ENCODE data around the gene SND1.
"Not testable (repeated sequence)": the region's sequence is repeated elsewhere in the genome, so short reads cannot be mapped to it uniquely, and the experiment has no call there.

SND1 gene

DNA sequence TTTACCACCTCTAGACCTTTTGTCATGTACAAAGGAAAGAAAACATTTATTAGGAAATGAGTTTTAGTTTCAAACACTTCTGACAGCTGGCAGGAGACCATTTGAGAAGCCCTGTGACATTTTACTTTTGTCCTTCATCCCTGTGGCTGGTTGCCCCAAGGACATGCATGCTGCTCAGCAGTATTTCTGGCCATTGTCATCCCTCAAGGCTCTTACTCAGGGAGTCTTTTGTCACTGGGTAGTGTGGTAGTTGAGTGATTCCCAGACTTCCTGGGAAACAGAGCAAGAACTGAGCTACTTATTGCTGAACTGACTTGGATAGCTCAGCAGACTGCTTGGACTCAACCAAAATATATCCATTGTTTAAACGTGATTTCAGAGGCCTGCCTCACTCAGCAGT is 236.4 kb downstream of the SND1 start:
- no peak for DNase-seq (ENCODE audit: low read depth in 2 of 2)

GRCh38 chr7:127888825-127889224 is 236.8 kb downstream of the SND1 start:
- no peak for DNase-seq (ENCODE audit: low read depth in 2 of 2)

DNA sequence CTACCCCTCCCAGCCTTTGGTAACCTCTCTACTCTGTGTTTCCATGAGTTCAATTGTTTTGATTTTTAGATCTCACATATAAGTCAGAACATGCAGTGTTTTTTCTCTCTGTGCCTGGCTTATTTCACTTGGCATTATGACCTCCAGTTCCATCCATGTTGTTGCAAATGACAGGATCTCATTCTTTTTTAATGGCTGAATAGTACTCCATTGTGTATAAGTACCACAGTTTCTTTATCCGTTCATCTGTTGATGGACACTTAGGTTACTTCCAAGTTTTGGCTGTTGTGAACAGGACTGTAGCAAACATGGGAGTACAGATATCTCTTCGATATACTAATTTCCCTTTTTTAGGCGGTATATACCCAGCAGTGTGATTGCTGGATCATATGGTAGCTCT is 237.7 kb downstream of the SND1 start:
- DNase-seq (ENCODE audit: low read depth in 2 of 2), result no peak

GRCh38 chr7:127890726-127891125 is 238.7 kb downstream of the SND1 start:
- no peak for DNase-seq (ENCODE audit: low read depth in 2 of 2)

DNA sequence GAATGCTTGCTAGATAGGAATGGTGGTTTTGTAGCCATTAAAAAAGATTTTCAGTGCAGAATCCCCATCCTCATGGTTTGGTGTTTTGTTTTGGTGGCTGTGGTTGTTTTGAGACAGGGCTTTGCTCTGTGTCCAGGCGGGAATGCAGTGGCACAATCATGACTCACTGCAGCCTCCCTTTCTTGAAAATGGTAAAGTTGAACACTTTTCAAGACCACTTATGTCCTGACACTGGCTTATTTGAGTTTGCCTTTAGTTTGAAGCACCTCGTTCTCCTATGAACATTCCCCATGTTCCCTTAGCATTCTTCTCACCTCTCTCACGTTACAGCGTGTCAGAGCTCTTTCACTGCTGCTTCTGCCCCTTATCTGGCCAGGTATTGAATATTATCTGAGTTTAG is 239.2 kb downstream of the SND1 start:
- no peak for DNase-seq (ENCODE audit: low read depth in 2 of 2)

- DNase-seq (ENCODE audit: low read depth in 2 of 2), result no peak
Measured at GRCh38 chr7:127891854-127892438, 240.0 kb downstream of the SND1 start.

GRCh38 chr7:127892488-127893314 is 240.7 kb downstream of the SND1 start:
- no peak for DNase-seq (ENCODE audit: low read depth in 2 of 2)

DNA sequence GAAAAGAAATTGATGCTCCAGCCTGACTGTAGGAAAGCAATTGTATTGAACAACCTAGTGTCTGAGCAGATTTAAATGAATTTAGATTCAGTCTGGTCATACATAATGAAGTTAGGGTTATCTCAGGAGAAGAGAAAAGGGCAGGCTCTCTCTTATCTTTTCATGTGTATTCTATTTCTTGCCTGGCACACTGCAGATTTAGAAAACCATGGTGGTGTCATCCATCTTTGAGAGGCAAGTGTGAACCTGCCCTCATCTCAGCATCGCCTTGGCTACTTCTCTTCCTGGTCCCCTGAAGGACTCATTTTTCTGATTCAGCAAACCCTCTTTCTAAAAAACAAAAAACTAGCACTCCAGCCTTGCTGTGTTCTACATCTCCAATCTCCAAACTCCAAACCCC is 241.6 kb downstream of the SND1 start:
- no peak for DNase-seq (ENCODE audit: low read depth in 2 of 2)

DNA sequence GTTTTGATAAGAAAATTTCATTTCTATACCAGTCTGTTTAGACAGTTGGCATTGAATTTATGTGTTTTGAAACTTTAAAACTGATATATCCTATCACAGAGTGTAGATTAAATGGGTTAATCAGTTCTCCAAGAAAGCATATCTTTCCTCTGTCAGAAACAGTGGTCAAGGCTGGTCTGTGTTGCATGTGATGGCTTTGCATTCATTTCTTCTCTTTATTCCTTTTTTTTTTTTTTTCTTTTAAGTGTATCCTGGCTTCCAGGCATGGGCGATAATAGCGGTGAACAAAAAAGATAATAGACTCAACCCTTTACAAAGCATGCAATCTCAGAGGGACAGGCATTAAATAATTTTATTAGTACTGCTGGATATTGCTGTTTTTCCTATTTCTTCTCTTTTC is 242.6 kb downstream of the SND1 start:
- DNase-seq (ENCODE audit: low read depth in 2 of 2), result no peak

DNA sequence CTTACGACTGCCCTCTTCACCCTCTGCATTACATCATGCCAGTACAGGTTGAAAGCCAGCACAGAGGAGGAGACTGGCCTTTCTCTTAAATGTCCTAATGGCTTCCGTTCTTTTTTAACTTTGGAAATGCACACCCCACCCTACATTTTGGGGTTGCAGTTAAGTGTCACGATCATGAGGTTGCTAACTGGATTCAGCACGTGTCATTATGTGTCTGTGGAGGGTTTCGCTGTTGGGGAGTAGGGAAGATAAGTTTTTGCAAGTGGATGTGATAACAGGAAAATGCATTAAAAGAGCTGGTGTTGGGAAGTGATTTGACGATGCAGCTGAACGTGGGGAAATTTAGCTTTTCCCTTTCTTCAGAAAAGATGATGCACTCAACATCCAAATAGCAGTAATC is 243.4 kb downstream of the SND1 start:
- DNase-seq (ENCODE audit: low read depth in 2 of 2), result no peak

DNA sequence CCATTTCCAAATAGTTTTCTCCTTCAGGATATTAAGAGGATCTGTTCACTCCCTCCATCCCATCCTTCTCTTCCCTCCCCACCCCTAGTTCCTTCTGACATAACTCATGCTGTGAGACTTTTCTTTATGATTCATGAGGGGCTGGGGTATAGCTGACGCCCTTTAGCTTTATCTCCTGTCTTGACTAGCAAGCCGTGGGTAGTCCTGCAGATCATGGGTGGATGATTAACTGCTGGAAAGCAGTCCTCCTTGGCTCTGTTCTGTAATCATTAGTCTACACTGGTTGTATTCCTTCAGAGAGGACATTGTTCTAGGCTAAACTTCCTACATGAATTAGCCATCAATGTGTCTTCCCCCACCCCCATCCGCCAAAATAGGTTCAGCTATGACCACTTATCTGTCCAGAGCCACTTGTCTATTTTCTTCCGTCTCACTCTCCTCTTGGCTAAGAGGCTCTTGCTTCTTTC is 243.9 kb downstream of the SND1 start:
- DNase-seq (ENCODE audit: low read depth in 2 of 2), result no peak

GRCh38 chr7:127896659-127897058 is 244.7 kb downstream of the SND1 start:
- no peak for DNase-seq (ENCODE audit: low read depth in 2 of 2)

- no peak for DNase-seq (ENCODE audit: low read depth in 2 of 2)
Measured at GRCh38 chr7:127897704-127898454, 245.9 kb downstream of the SND1 start.

DNA sequence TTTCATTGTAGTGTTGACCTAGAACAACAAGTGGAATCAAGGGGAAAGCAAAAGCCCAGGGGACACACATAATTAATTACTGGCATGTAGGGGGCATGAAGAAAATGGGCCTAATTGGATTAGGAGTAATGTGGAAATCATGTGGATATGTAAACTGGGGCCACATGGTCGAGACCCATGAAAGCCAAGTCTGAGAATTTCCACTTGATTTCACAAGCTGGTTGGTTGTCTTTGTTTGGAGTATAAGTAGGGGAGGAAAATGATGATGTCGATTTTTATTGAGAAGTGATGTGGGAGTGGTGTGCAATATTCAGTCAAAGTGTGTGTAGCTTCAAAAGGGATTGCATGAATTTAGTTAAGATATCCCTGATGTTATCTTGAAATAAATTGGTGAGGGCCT is 247.4 kb downstream of the SND1 start:
- DNase-seq (ENCODE audit: low read depth in 2 of 2), result no peak

- no peak for DNase-seq (ENCODE audit: low read depth in 2 of 2)
Measured at GRCh38 chr7:127900141-127900540, 248.1 kb downstream of the SND1 start.

DNA sequence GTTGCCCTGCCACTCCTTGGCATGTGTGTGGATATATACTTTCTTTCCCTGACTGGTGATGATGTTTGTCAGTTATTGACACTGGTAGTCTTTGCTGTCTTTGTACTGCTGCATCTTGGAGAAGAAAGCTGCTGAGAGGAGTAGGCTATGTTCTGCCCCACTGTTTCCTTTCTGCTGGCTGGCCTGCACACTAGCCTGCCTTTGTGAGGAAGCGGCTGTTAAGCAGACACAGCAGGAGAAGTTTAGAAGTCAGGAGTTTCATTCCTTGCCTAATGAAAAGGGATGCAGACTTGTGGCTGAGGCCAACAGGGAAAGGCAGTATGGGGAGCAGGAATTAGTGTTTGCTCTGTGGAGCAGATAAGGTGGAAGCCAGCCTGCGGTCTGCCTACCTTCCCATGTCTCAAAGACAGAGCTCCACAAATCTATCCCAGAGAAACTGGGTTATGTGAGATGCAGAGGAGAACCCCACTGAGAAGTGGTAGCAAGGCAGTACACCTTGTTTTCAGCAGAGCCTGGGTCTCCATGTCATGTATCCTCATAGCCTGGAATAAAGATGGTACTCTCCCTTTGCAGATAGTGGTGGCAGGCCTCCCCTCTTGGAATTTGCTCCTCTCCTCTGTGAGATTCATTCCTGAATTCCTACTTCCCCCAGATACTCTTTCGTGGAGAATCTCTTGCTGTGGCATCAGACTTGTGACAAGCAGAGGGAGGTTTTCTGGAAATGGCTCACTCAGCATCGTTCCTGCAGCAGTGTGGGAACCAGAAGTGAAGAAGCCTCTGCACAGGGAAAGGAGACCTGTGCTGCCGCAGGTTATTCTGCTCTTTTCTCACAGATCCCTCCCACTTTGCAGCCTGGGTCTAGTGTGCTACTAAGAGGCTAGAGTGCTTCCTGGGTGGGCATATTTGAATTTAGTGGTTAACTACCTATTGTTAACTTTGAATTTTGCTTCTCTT is 249.0 kb downstream of the SND1 start:
- DNase-seq (ENCODE audit: low read depth in 2 of 2), result no peak

DNA sequence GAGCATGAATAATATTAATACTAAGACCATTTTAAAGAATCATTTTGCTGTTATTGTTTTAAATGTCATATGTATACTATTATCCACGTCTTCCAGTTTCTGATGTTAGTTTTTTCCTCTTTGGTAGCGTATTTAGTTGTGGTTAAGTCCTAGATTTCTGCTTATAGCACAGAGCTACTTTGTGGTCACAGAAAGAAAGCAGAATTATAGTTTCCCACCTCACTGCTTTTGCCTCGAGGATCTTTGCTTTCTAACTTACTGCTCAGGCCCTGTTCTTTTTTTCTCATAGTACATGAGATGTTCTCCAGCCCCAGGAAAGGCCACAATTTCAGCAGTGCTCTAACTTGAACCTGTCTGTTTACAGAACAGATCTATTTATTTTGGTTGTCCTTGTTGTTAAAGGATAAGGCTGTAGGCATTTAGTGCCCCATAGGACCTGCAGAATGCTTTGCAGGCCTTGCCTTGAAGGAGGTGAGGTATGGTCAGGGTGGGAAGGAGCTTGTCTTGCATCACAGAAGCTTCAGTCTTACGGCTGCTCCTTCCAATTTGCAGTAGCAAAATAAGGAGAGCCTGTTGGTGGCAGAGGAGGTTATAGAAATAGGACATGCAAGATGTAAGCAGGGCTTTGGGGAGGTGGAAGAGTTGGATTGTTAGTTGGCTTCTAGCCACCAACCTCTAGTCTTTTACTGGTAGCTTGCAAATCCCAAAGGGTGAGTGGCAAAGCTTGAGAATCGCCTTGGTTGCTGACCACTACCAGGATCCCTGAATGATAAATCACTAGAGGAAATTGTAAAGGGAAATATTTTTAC is 250.1 kb downstream of the SND1 start:
- no peak for DNase-seq (ENCODE audit: low read depth in 2 of 2)

DNA sequence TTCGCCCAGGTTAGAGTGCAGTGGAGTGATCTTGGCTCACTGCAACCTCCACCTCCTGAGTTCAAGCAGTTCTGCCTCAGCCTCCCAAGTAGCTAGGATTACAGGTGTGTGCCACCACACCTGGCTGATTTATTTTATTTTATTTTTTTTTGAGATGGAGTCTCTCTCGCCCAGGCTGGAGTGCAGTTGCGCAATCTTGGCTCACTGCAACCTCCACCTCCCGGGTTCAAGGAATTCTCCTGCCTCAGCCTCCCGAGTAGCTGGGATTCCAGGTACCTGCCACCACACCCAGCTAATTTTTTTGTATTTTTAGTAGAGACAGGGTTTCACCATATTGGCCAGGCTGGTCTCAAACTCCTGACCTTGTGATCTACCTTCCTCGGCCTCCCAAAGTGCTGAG is 250.8 kb downstream of the SND1 start:
- not testable (repeated sequence) for DNase-seq (ENCODE audit: low read depth in 2 of 2)

GRCh38 chr7:127903892-127904669 is 252.1 kb downstream of the SND1 start:
- no peak for DNase-seq (ENCODE audit: low read depth in 2 of 2)

DNA sequence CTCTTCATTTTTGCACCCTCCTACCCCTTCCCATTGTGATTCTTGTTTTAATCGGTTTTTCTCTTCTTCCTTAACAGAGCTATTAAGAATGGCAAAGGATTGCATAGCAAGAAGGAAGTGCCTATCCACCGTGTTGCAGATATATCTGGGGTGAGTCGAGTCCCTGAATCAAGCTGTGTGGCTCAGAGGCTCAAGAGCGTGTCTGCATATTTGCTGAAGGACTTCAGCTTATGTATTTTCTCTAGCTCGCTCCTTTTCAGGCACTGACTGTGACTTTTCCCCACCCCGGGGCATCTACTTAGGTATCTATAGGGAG is 252.6 kb downstream of the SND1 start:
- DNase-seq (ENCODE audit: low read depth in 2 of 2), result no peak
